Endothelial cell of umbilical vein (primary cell): ENCODE measurements around the gene PALD1.

Experiments
- CTCF ChIP-seq, 2 donors: IDR thresholded peaks; 1 replicate in 1 of 2; 2 replicates in 1 of 2; pipeline ENCODE4 v1.5.1; 2011; ENCODE audit warnings: low read length in 2 of 2, mild to moderate bottlenecking in 2 of 2, moderate library complexity in 2 of 2, control low read depth in 1 of 2, inconsistent platforms in 1 of 2, low read depth in 1 of 2; ENCODE audit not compliant: insufficient read depth in 1 of 2; ENCODE audit errors: extremely low read depth in 1 of 2
- EZH2 ChIP-seq: IDR thresholded peaks from 2 replicates; pipeline ENCODE4 v1.6.1; 2012; ENCODE audit warnings: borderline replicate concordance, low read depth, mild to moderate bottlenecking, moderate library complexity, low read length, inconsistent platforms; ENCODE audit not compliant: severe bottlenecking
- GATA2 ChIP-seq: IDR thresholded peaks from 2 replicates; pipeline ENCODE4 v1.7.0; 2011; ENCODE audit warnings: low read depth, mild to moderate bottlenecking, moderate library complexity, mixed read lengths, low read length; ENCODE audit not compliant: insufficient read length, insufficient read depth
- POLR2A ChIP-seq: IDR thresholded peaks from 2 replicates; pipeline ENCODE4 v1.6.1; 2012; ENCODE audit warnings: low read depth, mild to moderate bottlenecking, control low read depth, low read length
- POLR2AphosphoS5 ChIP-seq: IDR thresholded peaks from 2 replicates; pipeline ENCODE4 v1.6.1; 2012; ENCODE audit warnings: low read depth, mild to moderate bottlenecking, control low read depth, low read length, moderate library complexity; ENCODE audit not compliant: insufficient read depth
- TF ChIP-seq, protein P1 (sequence below): IDR thresholded peaks from 2 replicates; pipeline ENCODE4 v1.6.1; 2011; ENCODE audit not compliant: insufficient read depth, insufficient read length

GRCh38 chr10:70479626-70480238 lies 1.2 kb downstream of the PALD1 start:
- TF ChIP-seq POLR2A (no peak), CTCF (IDR thresholded peaks at IDR 0.05; ENCODE audit: extremely low read depth in 1 of 2, insufficient read depth in 1 of 2, low read depth in 1 of 2, low read length in 2 of 2) (no peak), EZH2 (no peak), GATA2 (no peak), POLR2AphosphoS5 (no peak)
- TF ChIP-seq, protein P1, sequence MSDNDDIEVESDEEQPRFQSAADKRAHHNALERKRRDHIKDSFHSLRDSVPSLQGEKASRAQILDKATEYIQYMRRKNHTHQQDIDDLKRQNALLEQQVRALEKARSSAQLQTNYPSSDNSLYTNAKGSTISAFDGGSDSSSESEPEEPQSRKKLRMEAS = no peak
